Endothelial cell of umbilical vein (primary cell): Measurements from ENCODE around the gene LRRC72. TPM values are rescaled to one million over a fixed set of nuclear protein-coding genes. Genes with fewer than 3 reads are reported as not detected.

ENCODE experiments used
- BruUV-seq: library from RNA; stranded (reverse); fragments of 400-500 nt; replicated peaks from 2 replicates; lab custom pipeline; 2021; lab: Mats Ljungman, UMichigan
- CTCF ChIA-PET: fragments of 300-600, 350-600 bp; sonication (Branson Sonifier 250); formaldehyde crosslinking; loops from one replicate; lab custom pipeline; 2021; ENCODE audit warnings: antibody characterized with exemption, inconsistent platforms; lab: Charles Lee
- POLR2A ChIA-PET: fragments of 300-600, 350-600 bp; sonication (Branson Sonifier 250); formaldehyde crosslinking; loops from one replicate; lab custom pipeline; 2021; ENCODE audit warnings: antibody characterized with exemption, inconsistent platforms; lab: Charles Lee
- DNase-seq: peaks from one replicate; pipeline ENCODE4 v3.0.0-alpha.2; 2011; ENCODE audit warnings: low read depth, low spot score
- FAIRE-seq: peaks from 2 replicates; lab custom pipeline; 2011; peaks lifted over from hg19 to GRCh38; lab: Jason Lieb, UNC
- H2AFZ ChIP-seq: 2 replicates; pipeline ENCODE4 v1.6.0; 2012; ENCODE audit warnings: low read depth, low read length, control low read depth, inconsistent platforms
- H3K27ac ChIP-seq: 2 replicates; pipeline ENCODE4 v1.5.1; 2011; ENCODE audit warnings: low read depth, mild to moderate bottlenecking, control low read depth, low read length, moderate library complexity; ENCODE audit not compliant: insufficient read depth
- H3K27me3 ChIP-seq, 2 experiments: 2 replicates each; pipeline versions ENCODE4 v1.6.0 to v1.6.1; 2011; ENCODE audit warnings: low read length in 2 of 2, mixed read lengths in 1 of 2; ENCODE audit not compliant: control insufficient read depth in 2 of 2, insufficient read depth in 2 of 2
- H3K36me3 ChIP-seq, 2 experiments: 2 replicates in 1 of 2; 3 replicates in 1 of 2; pipeline ENCODE4 v1.5.1; 2011; ENCODE audit warnings: low read length in 2 of 2, mild to moderate bottlenecking in 1 of 2, moderate library complexity in 1 of 2; ENCODE audit not compliant: control insufficient read depth in 2 of 2, insufficient read depth in 2 of 2; ENCODE audit errors: extremely low read depth in 1 of 2
- H3K4me1 ChIP-seq: 3 replicates; pipeline ENCODE4 v1.5.1; 2011; ENCODE audit warnings: mild to moderate bottlenecking, low read length; ENCODE audit not compliant: control insufficient read depth, insufficient read depth; ENCODE audit errors: extremely low read depth
- H3K4me2 ChIP-seq: 2 replicates; pipeline ENCODE4 v1.6.1; 2011; ENCODE audit warnings: low read length, control low read depth, mixed read lengths; ENCODE audit not compliant: insufficient read depth
- H3K4me3 ChIP-seq, 3 experiments: fragments of 200-600 bp in 1 of 3; sonication (generic), shearing (Covaris generic) in 1 of 3; replicated peaks in 1 of 3; 2 replicates each; pipeline ENCODE4 v1.5.1; 2011 to 2016; ENCODE audit warnings: control low read depth in 3 of 3, low read length in 3 of 3, mild to moderate bottlenecking in 2 of 3, inconsistent platforms in 1 of 3, low read depth in 1 of 3, moderate library complexity in 1 of 3; ENCODE audit not compliant: insufficient read depth in 1 of 3
- H3K79me2 ChIP-seq: 2 replicates; pipeline ENCODE4 v1.6.0; 2012; ENCODE audit warnings: low read length, inconsistent platforms; ENCODE audit not compliant: control insufficient read depth, insufficient read depth
- H3K9ac ChIP-seq: replicated peaks from 2 replicates; pipeline ENCODE3; 2011; ENCODE audit warnings: low read length, control low read depth; ENCODE audit not compliant: insufficient read depth; ENCODE audit errors: extremely low read depth
- H3K9me1 ChIP-seq: replicated peaks from 3 replicates; pipeline ENCODE4 v1.6.0; 2011; ENCODE audit warnings: mild to moderate bottlenecking, low read length; ENCODE audit not compliant: control insufficient read depth, insufficient read depth; ENCODE audit errors: extremely low read depth
- H3K9me3 ChIP-seq: replicated peaks from 2 replicates; pipeline ENCODE4 v1.5.1; 2012; ENCODE audit warnings: low read length, inconsistent platforms; ENCODE audit not compliant: control insufficient read depth, insufficient read depth
- H4K20me1 ChIP-seq: replicated peaks from 2 replicates; pipeline ENCODE3; 2011; ENCODE audit warnings: mild to moderate bottlenecking, low read length; ENCODE audit not compliant: control insufficient read depth, insufficient read depth; ENCODE audit errors: extremely low read depth
- EZH2 ChIP-seq: IDR thresholded peaks from 2 replicates; pipeline ENCODE4 v1.6.1; 2012; ENCODE audit warnings: borderline replicate concordance, low read depth, mild to moderate bottlenecking, moderate library complexity, low read length, inconsistent platforms; ENCODE audit not compliant: severe bottlenecking
- FOS ChIP-seq: IDR thresholded peaks from 2 replicates; pipeline ENCODE4 v1.6.1; 2011; ENCODE audit warnings: mild to moderate bottlenecking, low read length, moderate library complexity, borderline replicate concordance; ENCODE audit not compliant: insufficient read depth
- GATA2 ChIP-seq: IDR thresholded peaks from 2 replicates; pipeline ENCODE4 v1.7.0; 2011; ENCODE audit warnings: low read depth, mild to moderate bottlenecking, moderate library complexity, mixed read lengths, low read length; ENCODE audit not compliant: insufficient read length, insufficient read depth
- JUN ChIP-seq: IDR thresholded peaks from 2 replicates; pipeline ENCODE4 v1.6.1; 2011; ENCODE audit warnings: borderline replicate concordance, low read depth; ENCODE audit not compliant: insufficient read length, insufficient read depth
- MYC ChIP-seq: IDR thresholded peaks from one replicate; pipeline ENCODE4 v1.6.1; 2011; ENCODE audit warnings: mild to moderate bottlenecking, low read depth, low read length
- POLR2A ChIP-seq: IDR thresholded peaks from 2 replicates; pipeline ENCODE4 v1.6.1; 2012; ENCODE audit warnings: low read depth, mild to moderate bottlenecking, control low read depth, low read length
- POLR2AphosphoS5 ChIP-seq: IDR thresholded peaks from 2 replicates; pipeline ENCODE4 v1.6.1; 2012; ENCODE audit warnings: low read depth, mild to moderate bottlenecking, control low read depth, low read length, moderate library complexity; ENCODE audit not compliant: insufficient read depth
- dilution Hi-C: fragments of 300-500 bp; cut with MboI; formaldehyde crosslinking; loops from one replicate; pipeline ENCODE4 v1.15.0; 2019; ENCODE audit warnings: low sequenced_read_pairs; ENCODE audit not compliant: extremely low pct_ligation_motif_present
- intact Hi-C: fragments of 100-400 bp; cut with micrococcal nuclease; formaldehyde crosslinking; loops from one replicate; pipeline ENCODE4 v1.10.0; 2022
- polyA plus RNA-seq, 4 experiments: library from polyadenylated mRNA; depleted of rRNA in 3 of 4; stranded (reverse) in 3 of 4; unstranded in 1 of 4; fragments of >200 nt; gene quantifications; 2 replicates each; pipeline versions ENCODE4 v1.2.1 to v1.2.3, GENCODE V29; 2011 to 2012; ENCODE audit warnings: missing spikeins in 1 of 4
- total RNA-seq: library from RNA; stranded (reverse); gene quantifications from 2 replicates; pipeline ENCODE4 v1.2.3, GENCODE V29; 2021
- TF ChIP-seq, protein P1 (sequence below), 2 donors: IDR thresholded peaks; 1 replicate in 1 of 2; 2 replicates in 1 of 2; pipeline ENCODE4 v1.5.1; 2011; ENCODE audit warnings: low read length in 2 of 2, mild to moderate bottlenecking in 2 of 2, moderate library complexity in 2 of 2, control low read depth in 1 of 2, inconsistent platforms in 1 of 2, low read depth in 1 of 2; ENCODE audit not compliant: insufficient read depth in 1 of 2; ENCODE audit errors: extremely low read depth in 1 of 2
- TF ChIP-seq, protein P2 (sequence below): IDR thresholded peaks from 2 replicates; pipeline ENCODE4 v1.6.1; 2011; ENCODE audit not compliant: insufficient read depth, insufficient read length

The LRRC72 gene
- total and polyA plus RNA-seq, 2 donors (not counting 3 experiments of a cell fraction or from before 2014, with no cell fraction given): not detected

DNA sequence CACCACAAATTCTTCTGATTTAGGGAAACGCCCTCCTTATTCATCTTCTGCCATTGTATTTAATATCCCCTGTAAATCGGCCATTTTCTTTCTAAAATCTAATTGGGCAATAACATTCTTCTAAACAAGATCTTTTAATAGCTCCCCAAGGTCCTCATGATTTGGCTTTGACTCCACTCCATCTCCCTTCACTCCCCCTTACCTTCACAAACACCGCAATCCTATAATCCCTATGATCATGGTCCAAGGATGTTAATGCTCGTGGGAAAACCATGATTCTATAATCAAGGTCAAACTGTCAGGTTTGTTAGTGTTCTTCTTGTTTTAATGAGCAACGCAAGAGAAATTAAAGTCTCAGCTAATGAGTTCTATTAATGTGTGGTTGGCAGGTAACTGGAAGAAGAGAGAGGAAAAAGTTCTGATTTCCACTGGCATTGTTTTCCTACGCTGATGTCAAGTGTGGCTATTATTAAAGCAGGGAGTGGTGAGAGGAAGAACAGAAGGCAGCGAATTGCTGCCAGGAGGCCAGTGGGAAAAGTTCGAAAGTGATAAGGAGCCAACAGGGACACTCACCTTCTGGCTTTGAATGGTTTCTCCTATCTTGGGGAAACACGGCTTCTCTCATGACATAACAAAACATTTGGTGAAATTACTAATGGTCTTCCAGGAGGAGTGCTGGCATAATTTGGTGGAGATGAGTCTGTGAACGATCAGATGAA, 28.1 kb downstream of the LRRC72 start:
- no peak for TF ChIP-seq POLR2AphosphoS5
- TF ChIP-seq MYC: no peak
- TF ChIP-seq FOS: no peak
- TF ChIP-seq GATA2: no peak
- no peak for TF ChIP-seq JUN
- TF ChIP-seq, protein P1, sequence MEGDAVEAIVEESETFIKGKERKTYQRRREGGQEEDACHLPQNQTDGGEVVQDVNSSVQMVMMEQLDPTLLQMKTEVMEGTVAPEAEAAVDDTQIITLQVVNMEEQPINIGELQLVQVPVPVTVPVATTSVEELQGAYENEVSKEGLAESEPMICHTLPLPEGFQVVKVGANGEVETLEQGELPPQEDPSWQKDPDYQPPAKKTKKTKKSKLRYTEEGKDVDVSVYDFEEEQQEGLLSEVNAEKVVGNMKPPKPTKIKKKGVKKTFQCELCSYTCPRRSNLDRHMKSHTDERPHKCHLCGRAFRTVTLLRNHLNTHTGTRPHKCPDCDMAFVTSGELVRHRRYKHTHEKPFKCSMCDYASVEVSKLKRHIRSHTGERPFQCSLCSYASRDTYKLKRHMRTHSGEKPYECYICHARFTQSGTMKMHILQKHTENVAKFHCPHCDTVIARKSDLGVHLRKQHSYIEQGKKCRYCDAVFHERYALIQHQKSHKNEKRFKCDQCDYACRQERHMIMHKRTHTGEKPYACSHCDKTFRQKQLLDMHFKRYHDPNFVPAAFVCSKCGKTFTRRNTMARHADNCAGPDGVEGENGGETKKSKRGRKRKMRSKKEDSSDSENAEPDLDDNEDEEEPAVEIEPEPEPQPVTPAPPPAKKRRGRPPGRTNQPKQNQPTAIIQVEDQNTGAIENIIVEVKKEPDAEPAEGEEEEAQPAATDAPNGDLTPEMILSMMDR (IDR thresholded peaks at IDR 0.05; ENCODE audit: extremely low read depth in 1 of 2, insufficient read depth in 1 of 2, low read depth in 1 of 2, low read length in 2 of 2): no peak
- no peak for TF ChIP-seq EZH2
- TF ChIP-seq, protein P2, sequence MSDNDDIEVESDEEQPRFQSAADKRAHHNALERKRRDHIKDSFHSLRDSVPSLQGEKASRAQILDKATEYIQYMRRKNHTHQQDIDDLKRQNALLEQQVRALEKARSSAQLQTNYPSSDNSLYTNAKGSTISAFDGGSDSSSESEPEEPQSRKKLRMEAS: no peak
- TF ChIP-seq POLR2A: no peak
- BruUV-seq: no TSS peak
- no peak overlapping the region for H3K9ac ChIP-seq

More for the DNA sequence above, 28.1 kb downstream of the LRRC72 start:
- Histone ChIP-seq H3K4me1 (peaks cover 3% of the 10 kb centered on the region), H3K4me2 (no peak overlapping the region), H3K27me3 (no peaks in the 10 kb centered on the region), H3K27ac (no peak overlapping the region), H3K9me3 (no peaks in the 10 kb centered on the region), H4K20me1 (no peaks in the 10 kb centered on the region), H2AFZ (no peak overlapping the region), H3K9me1 (no peaks in the 10 kb centered on the region), H3K4me3 (no peak overlapping the region), H3K36me3 (no peaks in the 10 kb centered on the region), H3K79me2 (no peaks in the 10 kb centered on the region)
- DNase-seq: no peak
- intact Hi-C loops: no loop called here
- dilution Hi-C loops: no loop called here
- FAIRE-seq: no peak
- POLR2A ChIA-PET: no interaction called here
- CTCF ChIA-PET: interaction anchor here (1.2 to 8.6 kb wide), 3 partner anchors 9 to 121 kb away, joined by 3 to 85 read pairs (median 4); no protein-coding TSS in a partner anchor
